ENCODE measurements around the gene KIF17. TPM values are rescaled to one million over a fixed set of nuclear protein-coding genes. Genes with fewer than 3 reads are reported as not detected.

The KIF17 gene
- total RNA-seq, 1 donor from 2014 or later: 2.2 TPM

GRCh38 chr1:20636785-20637347, 80.9 kb downstream of the KIF17 start:
- H3K4me1 Mint-ChIP-seq (ENCODE audit: low read depth, unreplicated experiment): no peaks in the 10 kb centered on the region
- no peak overlapping the region for H3K4me3 ChIP-seq (ENCODE audit: insufficient read depth, low read depth, low read length)
- H4K20me1 ChIP-seq (ENCODE audit: insufficient read depth, low read length): peaks cover 21% of the 10 kb centered on the region
- no peak overlapping the region for H3K9ac ChIP-seq (ENCODE audit: low read length)
- H2AFZ ChIP-seq (ENCODE audit: low read depth, low read length): no peak overlapping the region
- H3K36me3 ChIP-seq (ENCODE audit: insufficient read depth, low read length): peaks cover 4% of the 10 kb centered on the region
- TF ChIP-seq CTCF (IDR thresholded peaks at IDR 0.05; ENCODE audit: insufficient read depth, low read depth, low read length) (no peak), EZH2 (IDR thresholded peaks at IDR 0.05; ENCODE audit: insufficient read depth, low read length) (no peak)
- no peak overlapping the region for H3K27ac ChIP-seq (ENCODE audit: low read depth, low read length)
- peaks cover 20% of the 10 kb centered on the region for H3K36me3 Mint-ChIP-seq (ENCODE audit: low read depth, unreplicated experiment)
- H3K4me2 ChIP-seq (ENCODE audit: low read length): no peak overlapping the region
- H3K27me3 Mint-ChIP-seq (ENCODE audit: low read depth, unreplicated experiment): no peaks in the 10 kb centered on the region
- DNase-seq (ENCODE audit: low read depth): no peak
- no peak for FAIRE-seq
- H3K27me3 ChIP-seq (ENCODE audit: insufficient read depth, low read length): no peaks in the 10 kb centered on the region
- H3K4me1 ChIP-seq (ENCODE audit: insufficient read depth, low read length): peaks cover 9% of the 10 kb centered on the region
- H3K9me3 ChIP-seq (ENCODE audit: insufficient read depth, low read depth, low read length): no peaks in the 10 kb centered on the region
- no peak overlapping the region for H3K4me3 Mint-ChIP-seq (ENCODE audit: unreplicated experiment)
- peaks cover 9% of the 10 kb centered on the region for H3K79me2 ChIP-seq (ENCODE audit: insufficient read depth, low read length)
- H3K9me3 Mint-ChIP-seq (ENCODE audit: unreplicated experiment): no peaks in the 10 kb centered on the region
- no peak overlapping the region for H3K27ac Mint-ChIP-seq (ENCODE audit: unreplicated experiment)

GRCh38 chr1:20634594-20635084, 83.2 kb downstream of the KIF17 start:
- TF ChIP-seq CTCF (IDR thresholded peaks at IDR 0.05; ENCODE audit: insufficient read depth, low read depth, low read length): no peak
- no peak for TF ChIP-seq EZH2 (IDR thresholded peaks at IDR 0.05; ENCODE audit: insufficient read depth, low read length)
- peak overlapping the region; percentile 87 for H3K9ac ChIP-seq (ENCODE audit: low read length)
- FAIRE-seq (no peak), DNase-seq (ENCODE audit: low read depth) (peak; percentile 30)
- H3K4me2 ChIP-seq (ENCODE audit: low read length): peak overlapping the region; percentile 96
- peaks cover 9% of the 10 kb centered on the region for H3K4me1 ChIP-seq (ENCODE audit: insufficient read depth, low read length)
- peaks cover 9% of the 10 kb centered on the region for H3K79me2 ChIP-seq (ENCODE audit: insufficient read depth, low read length)
- peak overlapping the region; percentile 86 for H3K4me3 ChIP-seq (ENCODE audit: insufficient read depth, low read depth, low read length)
- no peaks in the 10 kb centered on the region for H3K9me3 ChIP-seq (ENCODE audit: insufficient read depth, low read depth, low read length)
- peaks cover 16% of the 10 kb centered on the region for H3K36me3 Mint-ChIP-seq (ENCODE audit: low read depth, unreplicated experiment)
- H3K4me3 Mint-ChIP-seq (ENCODE audit: unreplicated experiment): peak overlapping the region; percentile 87
- H3K27ac ChIP-seq (ENCODE audit: low read depth, low read length): no peak overlapping the region
- H3K9me3 Mint-ChIP-seq (ENCODE audit: unreplicated experiment): no peaks in the 10 kb centered on the region
- H4K20me1 ChIP-seq (ENCODE audit: insufficient read depth, low read length): peaks cover 21% of the 10 kb centered on the region
- no peak overlapping the region for H2AFZ ChIP-seq (ENCODE audit: low read depth, low read length)
- H3K27me3 ChIP-seq (ENCODE audit: insufficient read depth, low read length): peaks cover 2% of the 10 kb centered on the region
- peaks cover 4% of the 10 kb centered on the region for H3K36me3 ChIP-seq (ENCODE audit: insufficient read depth, low read length)
- H3K27ac Mint-ChIP-seq (ENCODE audit: unreplicated experiment): no peak overlapping the region
- H3K4me1 Mint-ChIP-seq (ENCODE audit: low read depth, unreplicated experiment): no peaks in the 10 kb centered on the region
- no peaks in the 10 kb centered on the region for H3K27me3 Mint-ChIP-seq (ENCODE audit: low read depth, unreplicated experiment)

GRCh38 chr1:20634065-20634593, 83.7 kb downstream of the KIF17 start:
- Histone ChIP-seq H3K9me3 (ENCODE audit: insufficient read depth, low read depth, low read length) (no peaks in the 10 kb centered on the region), H3K27me3 (ENCODE audit: insufficient read depth, low read length) (peaks cover 2% of the 10 kb centered on the region), H3K36me3 (ENCODE audit: insufficient read depth, low read length) (peaks cover 4% of the 10 kb centered on the region), H4K20me1 (ENCODE audit: insufficient read depth, low read length) (peaks cover 21% of the 10 kb centered on the region), H3K4me3 (ENCODE audit: insufficient read depth, low read depth, low read length) (peak overlapping the region; percentile 86), H3K4me1 (ENCODE audit: insufficient read depth, low read length) (peaks cover 9% of the 10 kb centered on the region), H3K9ac (ENCODE audit: low read length) (peak overlapping the region; percentile 87), H3K4me2 (ENCODE audit: low read length) (peak overlapping the region; percentile 96), H3K79me2 (ENCODE audit: insufficient read depth, low read length) (peaks cover 9% of the 10 kb centered on the region), H2AFZ (ENCODE audit: low read depth, low read length) (peak overlapping the region; percentile 57), H3K27ac (ENCODE audit: low read depth, low read length) (no peak overlapping the region)
- no peak for DNase-seq (ENCODE audit: low read depth)
- Mint-ChIP-seq H3K27me3 (ENCODE audit: low read depth, unreplicated experiment) (no peaks in the 10 kb centered on the region), H3K9me3 (ENCODE audit: unreplicated experiment) (no peaks in the 10 kb centered on the region), H3K4me1 (ENCODE audit: low read depth, unreplicated experiment) (no peaks in the 10 kb centered on the region), H3K27ac (ENCODE audit: unreplicated experiment) (peak overlapping the region; percentile 53), H3K4me3 (ENCODE audit: unreplicated experiment) (peak overlapping the region; percentile 87), H3K36me3 (ENCODE audit: low read depth, unreplicated experiment) (peaks cover 14% of the 10 kb centered on the region)
- TF ChIP-seq EZH2 (IDR thresholded peaks at IDR 0.05; ENCODE audit: insufficient read depth, low read length) (no peak), CTCF (IDR thresholded peaks at IDR 0.05; ENCODE audit: insufficient read depth, low read depth, low read length) (no peak)
- no peak for FAIRE-seq
